Ectodermal cell (in vitro differentiated cells): Measurements from ENCODE around the gene PI3.
"Not testable (repeated sequence)": the region's sequence is repeated elsewhere in the genome, so short reads cannot be mapped to it uniquely, and the experiment has no call there.

Experiments
- H3K27ac ChIP-seq: 2 replicates; pipeline ENCODE4 v1.7.0; 2013; ENCODE audit warnings: mild to moderate bottlenecking, low read depth, low read length; ENCODE audit not compliant: insufficient read depth, poor library complexity, severe bottlenecking
- H3K27me3 ChIP-seq: 2 replicates; pipeline ENCODE4 v1.7.0; 2013; ENCODE audit warnings: mild to moderate bottlenecking, low read length; ENCODE audit not compliant: insufficient read depth, control insufficient read depth, poor library complexity, severe bottlenecking
- H3K36me3 ChIP-seq: one replicate; pipeline ENCODE4 v1.7.0; 2013; ENCODE audit warnings: low read length; ENCODE audit not compliant: control insufficient read depth, insufficient read depth
- H3K4me1 ChIP-seq: one replicate; pipeline ENCODE4 v1.7.0; 2013; ENCODE audit warnings: low read length; ENCODE audit not compliant: control insufficient read depth, insufficient read depth
- H3K4me3 ChIP-seq: 2 replicates; pipeline ENCODE4 v1.7.0; 2013; ENCODE audit warnings: low read depth, low read length, control low read depth; ENCODE audit not compliant: insufficient read depth
- H3K9me3 ChIP-seq: 2 replicates; pipeline ENCODE4 v1.7.0; 2013; ENCODE audit warnings: mild to moderate bottlenecking, low read length, moderate library complexity; ENCODE audit not compliant: control insufficient read depth
- WGBS, 2 experiments: methylation state at CpG; one replicate each; pipeline ENCODE4 v1.1.7; 2013; ENCODE audit warnings: missing lambda C conversion rate in 2 of 2; 5-methylcytosine and 5-hydroxymethylcytosine counted together

Gene PI3

GRCh38 chr20:45154183-45154582 is 20.5 kb upstream of the PI3 start:
- 71 to 89% methylated on average over 2 to 3 of the region's 3 CpGs for WGBS, 2 experiments
- Histone ChIP-seq H3K27me3 (no peaks in the 10 kb centered on the region), H3K27ac (no peak overlapping the region), H3K4me1 (no peaks in the 10 kb centered on the region), H3K36me3 (no peaks in the 10 kb centered on the region), H3K4me3 (no peak overlapping the region), H3K9me3 (no peaks in the 10 kb centered on the region)

DNA sequence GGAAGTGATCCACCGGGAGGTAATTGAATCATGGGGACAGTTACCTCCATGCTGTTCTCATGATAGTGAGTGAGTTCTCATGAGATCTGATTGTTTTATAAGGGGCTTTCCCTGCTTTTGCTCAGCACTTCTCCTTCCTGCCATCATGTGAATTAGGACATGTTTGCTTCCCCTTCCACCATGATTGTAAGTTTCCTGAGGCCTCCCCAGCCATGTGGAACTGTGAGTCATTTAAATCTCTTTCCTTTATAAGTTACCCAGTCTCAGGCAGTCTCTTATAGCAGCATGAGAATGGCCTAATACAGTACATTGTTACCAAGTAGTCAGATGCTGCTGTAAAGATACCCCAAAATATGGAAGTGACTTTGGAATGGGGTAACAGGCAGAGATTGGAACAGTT is 19.9 kb upstream of the PI3 start:
- WGBS, 2 experiments, result 89 to 94% methylated on average over 1 of the region's 1 CpG

GRCh38 chr20:45156713-45157112 is 18.0 kb upstream of the PI3 start:
- H3K4me1 ChIP-seq, result no peaks in the 10 kb centered on the region
- H3K36me3 ChIP-seq, result no peaks in the 10 kb centered on the region
- H3K4me3 ChIP-seq, result no peak overlapping the region
- H3K9me3 ChIP-seq, result no peaks in the 10 kb centered on the region
- 85 to 89% methylated on average over 2 of the region's 2 CpGs for WGBS, 2 experiments
- no peak overlapping the region for H3K27ac ChIP-seq
- H3K27me3 ChIP-seq, result no peaks in the 10 kb centered on the region

More for the DNA sequence above, 19.9 kb upstream of the PI3 start:
- H3K4me3 ChIP-seq, H3K9me3 ChIP-seq, H3K4me1 ChIP-seq, H3K27ac ChIP-seq, H3K36me3 ChIP-seq, H3K27me3 ChIP-seq: not testable (repeated sequence)

DNA sequence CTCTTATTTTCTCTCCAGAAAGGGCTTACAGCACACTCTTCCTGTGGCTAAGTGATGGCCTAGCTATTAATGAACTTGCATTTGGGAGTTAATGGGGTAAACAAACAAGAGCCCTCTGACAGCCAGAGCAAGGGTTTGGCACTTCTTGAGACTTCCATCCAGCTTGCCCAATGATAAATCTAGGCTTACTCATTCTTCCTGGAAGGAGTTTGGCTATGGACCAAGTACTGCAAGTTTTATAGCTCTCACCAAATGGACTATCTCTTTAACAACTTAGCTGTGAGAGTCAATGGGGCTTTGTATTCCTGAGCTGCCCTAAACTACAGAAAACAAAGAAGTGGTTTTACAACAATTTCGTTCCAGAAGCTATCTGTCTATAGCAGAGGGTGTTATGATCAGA is 16.7 kb upstream of the PI3 start:
- no peak overlapping the region for H3K27ac ChIP-seq
- no peaks in the 10 kb centered on the region for H3K9me3 ChIP-seq
- no peaks in the 10 kb centered on the region for H3K27me3 ChIP-seq
- H3K4me3 ChIP-seq, result no peak overlapping the region
- H3K36me3 ChIP-seq, result no peaks in the 10 kb centered on the region
- H3K4me1 ChIP-seq, result no peaks in the 10 kb centered on the region
- WGBS, 2 experiments, result 78 to 96% methylated on average over 1 of the region's 1 CpG

DNA sequence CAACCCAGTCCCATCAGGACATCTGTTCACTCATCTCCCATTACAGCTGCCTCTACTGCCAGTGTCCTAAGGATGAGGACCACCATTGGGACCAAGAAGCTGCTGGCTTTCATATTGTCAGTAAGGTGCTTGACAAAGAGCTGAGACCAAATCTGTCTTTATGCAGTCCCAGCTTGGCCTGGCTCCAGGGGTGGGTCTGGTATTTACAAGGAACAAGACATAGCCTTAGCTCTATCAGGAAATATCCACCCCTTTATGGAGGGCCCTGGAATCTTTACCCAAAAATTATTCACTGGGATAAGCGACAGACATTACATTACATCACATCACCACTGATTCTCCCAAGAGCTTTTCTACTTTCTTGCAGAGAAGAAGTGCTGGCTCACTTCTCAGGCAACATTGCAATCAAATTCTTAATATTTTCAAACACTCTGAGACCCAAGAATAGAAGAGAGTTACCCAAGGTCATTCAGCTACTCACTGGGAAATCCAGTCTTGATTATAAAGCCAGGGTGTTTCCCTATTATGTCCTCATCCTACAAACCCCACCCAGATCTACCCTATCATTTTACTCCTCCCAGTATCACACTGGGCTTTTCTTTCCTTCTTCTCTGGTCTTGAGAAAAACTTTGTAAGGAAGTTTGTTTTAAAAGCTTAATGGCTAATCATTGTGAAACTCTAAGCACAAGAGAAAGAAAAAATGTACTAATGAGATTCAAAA is 11.5 kb upstream of the PI3 start:
- no peaks in the 10 kb centered on the region for H3K36me3 ChIP-seq
- no peaks in the 10 kb centered on the region for H3K9me3 ChIP-seq
- H3K4me3 ChIP-seq, result no peak overlapping the region
- whole genome bisulfite sequencing, 2 experiments, result 88 to 91% methylated on average over 1 of the region's 1 CpG
- no peaks in the 10 kb centered on the region for H3K27me3 ChIP-seq
- H3K27ac ChIP-seq, result no peak overlapping the region
- no peaks in the 10 kb centered on the region for H3K4me1 ChIP-seq

GRCh38 chr20:45164906-45165305 is 9.8 kb upstream of the PI3 start:
- Histone ChIP-seq H3K9me3 (no peaks in the 10 kb centered on the region), H3K36me3 (no peaks in the 10 kb centered on the region), H3K27me3 (no peaks in the 10 kb centered on the region), H3K4me3 (no peak overlapping the region), H3K4me1 (no peaks in the 10 kb centered on the region), H3K27ac (no peak overlapping the region)
- 91 to 95% methylated on average over 1 of the region's 1 CpG for WGBS, 2 experiments

- Histone ChIP-seq H3K27ac (no peak overlapping the region), H3K4me1 (no peaks in the 10 kb centered on the region), H3K27me3 (no peaks in the 10 kb centered on the region), H3K9me3 (no peaks in the 10 kb centered on the region), H3K4me3 (no peak overlapping the region), H3K36me3 (no peaks in the 10 kb centered on the region)
- 59 to 68% methylated on average over 1 of the region's 1 CpG for WGBS, 2 experiments
Observed at GRCh38 chr20:45173522-45173921, 1.2 kb upstream of the PI3 start.

DNA sequence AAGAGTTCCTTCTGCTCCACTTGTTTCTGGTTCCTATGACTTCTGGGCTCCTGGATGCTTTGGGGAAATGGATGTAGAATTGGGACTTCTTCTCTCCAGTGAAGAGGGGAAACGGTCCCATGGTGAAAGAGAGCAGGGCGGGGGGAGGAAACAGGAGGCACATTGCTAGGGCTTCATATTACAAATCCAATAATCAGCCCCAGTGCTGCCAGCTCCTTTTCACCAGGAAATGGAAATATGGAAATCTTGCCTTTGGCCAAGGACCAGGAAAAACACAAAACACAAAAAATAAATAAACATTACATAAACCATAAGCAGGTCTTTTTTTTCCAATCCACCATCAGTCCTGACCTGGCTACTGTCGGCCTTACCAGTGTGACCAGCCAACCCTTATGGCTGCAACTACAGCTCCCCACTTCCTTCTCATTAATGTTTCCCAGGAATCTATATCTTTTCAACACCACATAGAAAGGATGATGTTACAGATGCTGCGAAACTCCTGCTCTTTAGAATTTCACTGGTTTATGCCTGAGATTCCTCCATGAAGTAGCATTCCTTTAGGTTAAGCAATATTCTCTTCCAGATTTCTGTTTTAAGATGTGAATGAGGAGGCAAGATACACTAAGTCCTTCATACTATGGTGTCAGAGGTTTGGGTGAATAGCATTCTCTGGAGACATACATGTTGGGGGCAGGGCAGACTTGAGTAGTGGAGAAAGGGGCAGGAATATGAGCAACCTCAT is 2.0 kb downstream of the PI3 start:
- Histone ChIP-seq H3K4me1 (no peaks in the 10 kb centered on the region), H3K9me3 (no peaks in the 10 kb centered on the region), H3K27ac (no peak overlapping the region), H3K4me3 (no peak overlapping the region), H3K36me3 (no peaks in the 10 kb centered on the region), H3K27me3 (no peaks in the 10 kb centered on the region)
- WGBS, 2 experiments, result 85 to 93% methylated on average over 3 to 4 of the region's 4 CpGs

DNA sequence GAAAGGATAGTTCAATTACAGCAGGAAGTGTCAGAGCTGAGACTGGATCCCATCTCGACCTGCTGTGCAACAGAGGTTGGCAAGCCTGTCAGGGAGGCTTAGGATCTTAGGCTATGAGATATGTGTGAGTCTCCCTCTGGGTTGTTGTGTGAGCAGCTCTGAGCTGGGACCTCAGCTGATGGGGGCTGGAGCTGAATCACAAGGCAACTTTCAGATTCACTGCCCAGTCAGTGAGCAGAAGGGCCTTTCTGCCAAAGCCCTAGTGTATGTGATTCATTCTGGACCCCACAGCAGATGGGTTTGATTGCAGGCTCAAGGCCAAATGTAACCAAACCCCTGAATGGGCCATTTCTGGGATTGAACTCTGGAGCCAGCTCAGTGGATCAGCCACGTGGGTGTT is 4.5 kb downstream of the PI3 start:
- H3K27me3 ChIP-seq, result no peaks in the 10 kb centered on the region
- H3K4me1 ChIP-seq, result no peaks in the 10 kb centered on the region
- no peaks in the 10 kb centered on the region for H3K9me3 ChIP-seq
- H3K4me3 ChIP-seq, result no peak overlapping the region
- 83 to 88% methylated on average over 2 of the region's 2 CpGs for whole genome bisulfite sequencing, 2 experiments
- no peak overlapping the region for H3K27ac ChIP-seq
- H3K36me3 ChIP-seq, result no peaks in the 10 kb centered on the region

DNA sequence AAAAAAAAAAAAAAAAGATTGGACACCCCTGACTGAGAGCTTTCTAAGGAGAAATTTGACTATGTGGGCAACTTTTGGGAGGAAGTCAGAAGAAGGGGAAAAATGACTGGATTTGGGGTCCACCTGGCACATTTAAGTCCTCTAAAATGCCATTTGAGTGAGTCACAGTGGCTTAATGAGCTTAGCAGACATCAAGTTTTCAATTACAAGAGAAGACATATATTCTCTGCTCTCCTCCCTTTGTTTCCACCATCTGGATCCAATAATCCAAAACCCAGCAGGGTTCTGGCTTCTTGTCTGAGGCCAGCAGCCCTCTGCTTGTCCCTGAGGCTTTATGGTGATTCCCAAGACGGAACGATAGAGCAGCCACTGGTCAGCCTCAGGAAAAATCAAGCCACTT is 6.9 kb downstream of the PI3 start:
- Histone ChIP-seq H3K4me1 (no peaks in the 10 kb centered on the region), H3K27ac (no peak overlapping the region), H3K9me3 (no peaks in the 10 kb centered on the region), H3K4me3 (no peak overlapping the region), H3K27me3 (no peaks in the 10 kb centered on the region), H3K36me3 (no peaks in the 10 kb centered on the region)
- WGBS, 2 experiments, result 90 to 92% methylated on average over 2 of the region's 2 CpGs
